ENCODE data around the gene ZKSCAN3. TPM values are rescaled to one million over a fixed set of nuclear protein-coding genes. Genes with fewer than 3 reads are reported as not detected.

The ZKSCAN3 gene
- total RNA-seq, 1 experiment from 2014 or later = 6.2 TPM

GRCh38 chr6:28353356-28353755, 3.6 kb downstream of the ZKSCAN3 start:
- BruUV-seq (replicated peaks) = no TSS peak
- no peaks in the 10 kb centered on the region for H3K36me3 ChIP-seq (ENCODE audit: low read depth)
- no peak overlapping the region for H2AFZ ChIP-seq
- no peak for TF ChIP-seq EZH2 (IDR thresholded peaks at IDR 0.05; ENCODE audit: low read depth)
- TF ChIP-seq, protein P1, sequence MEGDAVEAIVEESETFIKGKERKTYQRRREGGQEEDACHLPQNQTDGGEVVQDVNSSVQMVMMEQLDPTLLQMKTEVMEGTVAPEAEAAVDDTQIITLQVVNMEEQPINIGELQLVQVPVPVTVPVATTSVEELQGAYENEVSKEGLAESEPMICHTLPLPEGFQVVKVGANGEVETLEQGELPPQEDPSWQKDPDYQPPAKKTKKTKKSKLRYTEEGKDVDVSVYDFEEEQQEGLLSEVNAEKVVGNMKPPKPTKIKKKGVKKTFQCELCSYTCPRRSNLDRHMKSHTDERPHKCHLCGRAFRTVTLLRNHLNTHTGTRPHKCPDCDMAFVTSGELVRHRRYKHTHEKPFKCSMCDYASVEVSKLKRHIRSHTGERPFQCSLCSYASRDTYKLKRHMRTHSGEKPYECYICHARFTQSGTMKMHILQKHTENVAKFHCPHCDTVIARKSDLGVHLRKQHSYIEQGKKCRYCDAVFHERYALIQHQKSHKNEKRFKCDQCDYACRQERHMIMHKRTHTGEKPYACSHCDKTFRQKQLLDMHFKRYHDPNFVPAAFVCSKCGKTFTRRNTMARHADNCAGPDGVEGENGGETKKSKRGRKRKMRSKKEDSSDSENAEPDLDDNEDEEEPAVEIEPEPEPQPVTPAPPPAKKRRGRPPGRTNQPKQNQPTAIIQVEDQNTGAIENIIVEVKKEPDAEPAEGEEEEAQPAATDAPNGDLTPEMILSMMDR (conservative IDR thresholded peaks at IDR 0.05) = no peak
- no peaks in the 10 kb centered on the region for H3K27me3 ChIP-seq (ENCODE audit: insufficient read depth, low read depth)
- intact Hi-C loops (cut with micrococcal nuclease; ENCODE audit: unreplicated experiment) = no loop called here
- ChIA-PET CTCF (no interaction called here), POLR2A (ENCODE audit: unreplicated experiment) (no interaction called here)
- no peaks in the 10 kb centered on the region for H4K20me1 ChIP-seq (ENCODE audit: insufficient read depth)
- H3K27ac ChIP-seq = peak overlapping the region; percentile 77
- peak overlapping the region; percentile 84 for H3K4me2 ChIP-seq
- H3F3A ChIP-seq (ENCODE audit: insufficient read depth, low read depth) = peaks cover 7% of the 10 kb centered on the region; the same call in 1 of the 2 replicates
- DNase-seq = no peak
- no peaks in the 10 kb centered on the region for H3K9me2 ChIP-seq (ENCODE audit: insufficient read depth)
- no peaks in the 10 kb centered on the region for H3K9me3 ChIP-seq (ENCODE audit: insufficient read depth, low read depth)
- peak overlapping the region; percentile 52; the same call in 1 of the 2 replicates for H3K4me3 ChIP-seq
- peaks cover 40% of the 10 kb centered on the region for H3K79me2 ChIP-seq (ENCODE audit: low read depth)
- peaks cover 35% of the 10 kb centered on the region for H3K4me1 ChIP-seq (replicated peaks; ENCODE audit: insufficient read depth)

- TF ChIP-seq, protein P1 (conservative IDR thresholded peaks at IDR 0.05) = no peak
- no peak for TF ChIP-seq EZH2 (IDR thresholded peaks at IDR 0.05; ENCODE audit: low read depth)
- peak overlapping the region; percentile 84 for H3K4me2 ChIP-seq
- H3K9me2 ChIP-seq (ENCODE audit: insufficient read depth) = no peaks in the 10 kb centered on the region
- no peaks in the 10 kb centered on the region for H3K36me3 ChIP-seq (ENCODE audit: low read depth)
- peak overlapping the region; percentile 52; the same call in 1 of the 2 replicates for H3K4me3 ChIP-seq
- H3K4me1 ChIP-seq (replicated peaks; ENCODE audit: insufficient read depth) = peaks cover 35% of the 10 kb centered on the region
- H4K20me1 ChIP-seq (ENCODE audit: insufficient read depth) = no peaks in the 10 kb centered on the region
- H3K27me3 ChIP-seq (ENCODE audit: insufficient read depth, low read depth) = no peaks in the 10 kb centered on the region
- H2AFZ ChIP-seq = no peak overlapping the region
- peak overlapping the region; percentile 77 for H3K27ac ChIP-seq
- CTCF ChIA-PET = interaction anchor here (0.6 kb wide), 1 partner anchor 104 kb away, joined by 6 read pairs; no protein-coding TSS in a partner anchor
- BruUV-seq (replicated peaks) = no TSS peak
- peak; percentile 65 to 81 for DNase-seq
- intact Hi-C loops (cut with micrococcal nuclease; ENCODE audit: unreplicated experiment) = no loop called here
- H3K9me3 ChIP-seq (ENCODE audit: insufficient read depth, low read depth) = no peaks in the 10 kb centered on the region
- POLR2A ChIA-PET (ENCODE audit: unreplicated experiment) = interaction anchor here (0.6 kb wide), 3 partner anchors 135 to 487 kb away, joined by 3 to 15 read pairs (median 3); a partner anchor contains a TSS
- peaks cover 7% of the 10 kb centered on the region; the same call in 1 of the 2 replicates for H3F3A ChIP-seq (ENCODE audit: insufficient read depth, low read depth)
- H3K79me2 ChIP-seq (ENCODE audit: low read depth) = peaks cover 40% of the 10 kb centered on the region
Measured at GRCh38 chr6:28353981-28354676, 4.4 kb downstream of the ZKSCAN3 start.

- POLR2A ChIA-PET (ENCODE audit: unreplicated experiment) = no interaction called here
- Histone ChIP-seq H3K79me2 (ENCODE audit: low read depth) (peaks cover 38% of the 10 kb centered on the region), H4K20me1 (ENCODE audit: insufficient read depth) (no peaks in the 10 kb centered on the region), H3K4me2 (peak overlapping the region; percentile 94), H3K36me3 (ENCODE audit: low read depth) (no peaks in the 10 kb centered on the region), H2AFZ (no peak overlapping the region; the same call in 1 of the 2 replicates), H3K4me1 (replicated peaks; ENCODE audit: insufficient read depth) (peaks cover 35% of the 10 kb centered on the region), H3K4me3 (peak overlapping the region; percentile 70; the same call in 1 of the 2 replicates), H3K9me2 (ENCODE audit: insufficient read depth) (no peaks in the 10 kb centered on the region), H3K9me3 (ENCODE audit: insufficient read depth, low read depth) (no peaks in the 10 kb centered on the region), H3F3A (ENCODE audit: insufficient read depth, low read depth) (peaks cover 7% of the 10 kb centered on the region; the same call in 1 of the 2 replicates), H3K27ac (peak overlapping the region; percentile 77), H3K27me3 (ENCODE audit: insufficient read depth, low read depth) (no peaks in the 10 kb centered on the region)
- CTCF ChIA-PET = interaction anchor here (0.6 to 1.9 kb wide), 7 partner anchors 28 to 460 kb away, joined by 3 to 9 read pairs (median 4); partner anchors contain the start of gene ZKSCAN4
- no peak for DNase-seq
- BruUV-seq (replicated peaks) = TSS peak; percentile 17
- intact Hi-C loops (cut with micrococcal nuclease; ENCODE audit: unreplicated experiment) = loop anchor here (5.0 kb wide), 4 partner anchors 88 to 1193 kb away; partner anchors contain the start of genes ZSCAN26 and ZSCAN9
- TF ChIP-seq, protein P1 (conservative IDR thresholded peaks at IDR 0.05) = no peak
- no peak for TF ChIP-seq EZH2 (IDR thresholded peaks at IDR 0.05; ENCODE audit: low read depth)
Measured at GRCh38 chr6:28354688-28355554, 5.2 kb downstream of the ZKSCAN3 start.

Measured in PC-9 (cell line).